ENCODE data around the gene IFT74.
"Not testable (repeated sequence)": the region's sequence is repeated elsewhere in the genome, so short reads cannot be mapped to it uniquely, and the experiment has no call there.

IFT74 gene

DNA sequence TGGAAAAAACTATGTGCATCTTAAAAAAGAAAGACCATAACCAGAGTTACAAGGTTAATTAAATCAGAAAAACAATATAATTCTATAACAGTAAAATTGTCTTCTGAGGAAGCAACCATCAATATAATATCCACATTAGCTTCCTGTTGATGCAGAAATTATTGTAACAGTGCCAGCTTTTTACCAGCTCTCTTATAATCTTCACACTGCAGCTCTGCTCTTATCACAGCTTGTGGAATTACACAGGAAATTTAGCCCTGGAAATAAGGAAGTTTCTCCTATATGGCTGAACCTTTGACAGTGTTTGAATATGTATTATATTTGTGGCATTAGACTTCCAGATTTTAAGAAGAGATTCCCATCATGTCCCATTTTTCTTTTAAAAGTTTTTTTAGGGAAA lies 103.7 kb downstream of the IFT74 start:
- intact Hi-C loops (cut with DNase I): no loop called here
- DNase-seq: no peak

DNA sequence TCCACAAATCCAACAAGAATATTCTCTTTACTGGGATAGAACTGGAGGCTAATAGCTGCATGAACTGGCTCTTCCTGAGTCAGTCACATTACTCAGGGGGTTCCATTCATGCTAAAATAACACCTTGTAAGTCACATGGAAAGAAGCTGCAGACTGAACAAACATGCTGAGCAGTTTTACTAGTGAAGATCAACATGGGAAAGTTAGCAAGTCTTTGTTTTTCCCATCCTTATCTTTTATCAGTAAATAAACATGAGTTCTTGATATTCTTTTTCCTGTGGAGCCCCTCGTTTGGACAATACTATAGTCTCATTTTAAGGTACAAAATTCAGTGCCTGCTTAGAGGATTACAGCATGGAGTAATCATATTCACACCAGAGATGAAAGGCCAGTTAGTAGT lies 109.1 kb downstream of the IFT74 start:
- no peak for DNase-seq
- intact Hi-C loops (cut with DNase I): no loop called here

DNA sequence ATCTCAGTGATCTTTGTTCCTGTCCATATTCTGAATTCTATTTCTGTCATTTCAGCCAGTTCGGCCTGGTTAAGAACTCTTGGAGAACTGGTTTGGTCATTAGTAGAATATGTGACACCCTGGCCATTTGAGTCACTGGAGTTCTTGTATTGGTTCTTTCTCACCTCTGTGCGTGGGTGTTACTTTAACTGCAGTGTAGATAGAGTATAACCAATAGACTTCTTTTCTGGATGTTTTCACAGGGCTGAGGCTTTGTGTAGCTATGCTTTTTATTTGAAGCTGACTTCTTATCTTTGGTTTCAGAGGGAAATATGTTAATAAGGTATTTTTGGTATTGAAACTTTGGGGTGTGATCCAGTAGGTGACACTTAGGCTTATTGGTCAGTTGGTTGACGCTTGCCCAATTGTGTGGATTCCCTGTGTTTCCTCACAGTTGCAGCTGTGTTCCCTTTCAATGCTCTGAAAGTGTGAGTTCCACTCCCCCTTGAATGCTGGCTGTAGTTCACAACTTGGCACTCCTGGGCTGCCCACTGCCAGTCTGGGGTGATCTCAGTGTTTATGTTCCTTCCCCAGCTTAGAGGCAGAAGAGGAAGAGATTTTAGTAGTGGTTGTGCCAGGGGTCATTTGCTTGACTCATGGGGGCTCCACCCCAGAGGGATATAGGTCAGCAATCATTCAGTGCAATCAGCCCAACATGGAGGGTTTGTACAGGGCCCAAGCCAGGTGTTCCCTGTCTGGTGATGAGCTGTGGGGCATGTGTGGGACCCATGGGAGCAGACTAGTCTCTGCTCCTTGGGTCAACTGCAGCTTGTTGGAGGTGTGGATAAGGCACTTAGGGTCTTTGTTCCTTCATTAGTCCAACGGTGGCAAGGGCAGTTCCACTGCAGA lies 117.9 kb downstream of the IFT74 start:
- no peak for DNase-seq
- intact Hi-C loops (cut with DNase I): no loop called here

DNA sequence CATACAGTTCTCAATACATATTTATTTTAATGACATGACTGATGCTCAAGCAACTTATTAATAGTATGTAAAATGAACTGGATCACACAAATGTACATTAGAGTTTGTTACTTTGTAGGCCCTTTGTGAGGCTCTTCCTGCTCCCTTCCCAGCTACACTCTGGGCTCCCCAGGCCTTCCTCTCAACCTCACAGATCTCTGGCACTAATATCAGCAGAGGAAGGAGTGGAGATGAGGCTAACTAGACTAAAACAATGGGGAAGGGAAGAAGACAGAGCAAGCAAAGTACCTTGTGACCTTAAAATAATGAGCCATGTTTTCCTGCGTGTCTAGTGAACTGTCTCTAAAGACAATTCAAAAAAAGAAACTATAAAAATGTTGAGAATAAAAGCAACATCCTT lies 122.5 kb downstream of the IFT74 start:
- DNase-seq: no peak
- intact Hi-C loops (cut with DNase I): no loop called here

DNA sequence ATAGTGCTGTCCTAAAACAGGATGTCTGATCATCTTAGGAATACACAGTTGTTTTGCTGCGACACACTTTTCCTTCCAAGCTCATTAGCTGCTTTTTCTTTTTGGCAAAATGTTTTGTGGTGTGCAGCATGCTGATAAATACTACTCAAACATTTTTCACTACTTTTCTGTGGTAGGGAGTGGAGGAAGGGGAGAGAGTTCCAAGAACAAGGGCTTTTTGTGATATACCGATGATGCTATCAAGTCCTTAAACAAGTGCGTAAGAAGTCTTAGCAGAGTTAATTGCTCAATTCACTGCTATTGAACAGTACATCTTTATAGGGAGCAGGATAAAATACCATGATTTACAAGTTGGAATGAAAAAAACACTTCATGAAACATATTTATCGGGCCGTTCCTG lies 129.2 kb downstream of the IFT74 start:
- intact Hi-C loops (cut with DNase I): no loop called here

DNA sequence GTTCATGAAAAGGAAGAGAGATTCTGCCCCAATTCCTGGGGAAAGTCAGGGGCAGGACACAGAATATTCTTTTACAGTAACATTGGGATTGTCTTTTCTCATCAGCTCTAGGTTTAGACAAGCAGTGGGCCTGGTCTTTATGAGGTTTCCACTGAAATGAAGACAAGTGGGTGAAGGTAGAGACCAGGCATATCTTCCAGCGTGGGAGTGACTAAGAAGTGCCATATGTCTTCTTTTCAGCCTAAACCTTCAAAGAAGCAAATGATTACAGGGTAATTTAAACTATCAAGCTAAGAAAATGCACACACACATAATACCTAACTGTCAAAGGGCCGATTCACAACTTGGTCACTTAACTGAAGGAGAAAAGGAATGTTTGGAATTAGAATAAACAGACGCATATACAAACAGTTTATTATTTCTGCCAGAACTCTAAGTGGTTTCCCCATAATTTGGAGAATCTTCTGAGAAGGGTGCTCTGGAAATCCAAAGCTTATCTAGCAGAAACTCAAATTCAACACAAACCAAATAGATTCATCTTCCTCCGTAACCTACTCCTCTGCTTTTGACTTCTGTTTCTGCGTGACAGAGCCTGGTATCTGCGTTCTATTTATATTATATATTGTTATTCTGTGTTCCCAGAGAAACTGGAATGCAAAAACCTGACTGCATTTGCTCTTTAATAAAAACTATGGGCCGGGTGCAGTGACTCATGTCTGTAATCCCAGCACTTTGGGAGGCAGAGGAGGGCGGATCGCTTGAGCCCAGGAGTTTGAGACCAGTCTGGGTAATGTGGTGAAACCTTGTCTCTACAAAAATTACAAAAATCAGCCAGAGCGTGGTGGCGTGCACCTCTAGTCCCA lies 130.8 kb downstream of the IFT74 start:
- no peak for DNase-seq
- intact Hi-C loops (cut with DNase I): no loop called here

More for the DNA sequence above, 129.2 kb downstream of the IFT74 start:
- DNase-seq: no peak

DNA sequence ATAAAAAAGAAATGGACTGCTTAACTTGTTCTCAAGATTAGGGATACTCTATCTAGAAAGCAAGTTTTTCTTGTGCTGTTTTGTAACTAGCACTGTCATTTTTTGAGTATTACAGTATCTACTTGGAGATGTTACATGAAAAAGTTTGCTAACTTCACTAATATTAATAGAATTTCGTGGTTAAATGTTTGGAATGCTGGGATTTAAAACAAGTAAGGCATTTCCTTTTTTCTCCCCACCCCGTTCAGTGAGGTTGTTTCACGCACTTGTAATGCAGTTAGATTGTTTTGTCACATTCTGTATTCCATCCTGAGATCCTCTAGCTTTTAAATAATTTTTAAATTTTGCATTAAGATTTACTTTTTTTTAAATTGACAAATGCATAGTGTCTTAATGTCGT lies 132.8 kb downstream of the IFT74 start:
- intact Hi-C loops (cut with DNase I): no loop called here
- no peak for DNase-seq

DNA sequence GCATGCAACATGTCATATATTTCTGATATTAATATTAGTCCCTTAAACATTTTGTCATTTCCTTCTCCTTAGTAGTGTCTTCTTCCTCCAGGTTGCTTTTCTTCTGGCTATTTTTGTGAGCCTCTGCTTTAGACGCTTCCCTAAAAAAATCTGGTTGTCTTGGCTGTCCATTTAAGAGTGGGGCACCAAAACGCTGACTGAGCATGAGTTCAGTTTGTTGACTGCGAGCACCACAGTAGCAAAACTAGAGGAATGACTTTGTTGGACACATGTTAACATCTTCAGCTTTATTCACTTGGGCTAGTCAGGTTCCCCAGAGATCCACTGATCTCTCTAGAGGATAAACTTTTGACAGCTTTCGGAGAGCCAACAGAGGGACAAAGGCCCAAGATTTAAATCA lies 133.5 kb downstream of the IFT74 start:
- DNase-seq: no peak
- intact Hi-C loops (cut with DNase I): no loop called here

DNA sequence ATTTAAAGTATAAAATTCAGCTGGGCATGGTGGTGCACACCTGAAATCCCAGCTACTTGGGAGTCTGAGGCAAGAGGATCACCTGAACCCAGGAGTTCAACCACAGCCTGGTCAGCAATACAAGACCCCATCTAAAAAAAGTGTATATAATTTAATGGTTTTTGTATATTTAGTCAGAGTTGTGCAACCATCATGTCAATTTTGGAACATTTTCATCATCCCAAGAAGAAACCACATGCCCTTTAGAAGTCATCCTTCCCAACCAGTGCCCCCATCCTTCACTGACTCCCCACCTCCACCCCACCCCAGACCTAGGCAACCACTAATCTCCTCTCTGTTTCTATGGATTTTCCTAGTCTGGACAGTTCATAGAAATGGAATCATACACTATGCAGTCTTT lies 134.0 kb downstream of the IFT74 start:
- no peak for DNase-seq
- intact Hi-C loops (cut with DNase I): no loop called here

DNA sequence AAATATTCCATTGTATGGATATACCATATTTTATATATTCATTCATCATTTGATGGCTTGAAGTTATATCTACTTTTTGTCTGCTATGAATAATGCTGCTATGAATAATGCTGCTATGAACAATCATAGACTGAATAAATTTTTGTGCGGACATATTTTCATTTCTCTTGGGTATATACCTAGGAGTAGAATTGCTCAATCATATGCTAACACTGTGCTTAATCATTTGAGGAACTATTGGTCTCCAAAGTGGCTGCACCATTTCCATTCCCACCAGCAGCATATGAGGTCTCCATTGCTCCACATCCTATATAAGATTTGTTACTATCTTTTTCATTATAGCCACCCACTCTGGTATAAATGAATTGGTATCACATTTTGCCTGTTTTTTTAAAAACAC lies 134.5 kb downstream of the IFT74 start:
- DNase-seq: no peak

DNA sequence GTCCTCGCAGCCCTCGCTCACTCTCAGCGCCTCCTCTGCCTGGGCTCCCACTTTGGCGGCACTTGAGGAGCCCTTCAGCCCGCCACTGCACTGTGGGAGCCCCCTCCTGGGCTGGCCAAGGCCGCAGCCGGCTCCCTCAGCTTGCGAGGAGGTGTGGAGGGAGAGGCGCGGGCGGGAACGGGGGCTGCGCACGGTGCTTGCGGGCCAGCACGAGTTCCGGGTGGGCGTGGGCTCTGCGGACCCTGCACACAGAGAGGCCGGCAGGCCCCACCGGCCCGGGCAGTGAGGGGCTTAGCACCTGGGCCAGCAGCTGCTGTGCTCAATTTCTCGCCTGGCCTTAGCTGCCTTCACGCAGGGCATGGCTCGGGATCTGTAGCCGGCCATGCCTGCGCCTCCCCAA lies 136.3 kb downstream of the IFT74 start:
- intact Hi-C loops (cut with DNase I); DNase-seq: not testable (repeated sequence)

More for the DNA sequence above, 134.5 kb downstream of the IFT74 start:
- intact Hi-C loops (cut with DNase I): no loop called here

DNA sequence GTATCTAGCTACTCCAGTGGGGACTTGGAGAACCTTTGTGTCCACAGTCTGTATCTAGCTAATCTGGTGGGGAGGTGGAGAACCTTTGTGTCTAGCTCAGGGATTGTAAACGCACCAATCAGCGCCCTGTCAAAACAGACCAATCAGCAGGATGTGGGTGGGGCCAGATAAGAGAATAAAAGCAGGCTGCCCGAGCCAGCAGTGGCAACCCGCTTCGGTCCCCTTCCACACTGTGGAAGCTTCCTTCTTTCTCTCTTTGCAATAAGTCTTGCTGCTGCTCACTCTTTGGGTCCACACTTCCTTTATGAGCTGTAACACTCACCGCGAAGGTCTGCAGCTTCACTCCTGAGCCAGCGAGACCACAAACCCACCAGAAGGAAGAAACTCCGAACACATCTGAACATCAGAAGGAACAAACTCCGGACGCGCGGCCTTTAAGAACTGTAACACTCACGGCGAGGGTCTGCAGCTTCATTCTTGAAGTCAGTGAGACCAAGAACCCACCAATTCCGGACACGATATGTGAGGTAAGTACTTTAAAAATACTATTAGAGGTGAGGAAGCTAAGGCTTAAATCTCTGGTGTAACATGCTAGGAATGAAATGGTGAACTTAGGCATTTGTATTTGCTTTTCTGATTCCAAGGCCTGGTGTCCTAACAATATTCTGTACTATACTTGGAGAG lies 137.3 kb downstream of the IFT74 start:
- DNase-seq; intact Hi-C loops (cut with DNase I): not testable (repeated sequence)

DNA sequence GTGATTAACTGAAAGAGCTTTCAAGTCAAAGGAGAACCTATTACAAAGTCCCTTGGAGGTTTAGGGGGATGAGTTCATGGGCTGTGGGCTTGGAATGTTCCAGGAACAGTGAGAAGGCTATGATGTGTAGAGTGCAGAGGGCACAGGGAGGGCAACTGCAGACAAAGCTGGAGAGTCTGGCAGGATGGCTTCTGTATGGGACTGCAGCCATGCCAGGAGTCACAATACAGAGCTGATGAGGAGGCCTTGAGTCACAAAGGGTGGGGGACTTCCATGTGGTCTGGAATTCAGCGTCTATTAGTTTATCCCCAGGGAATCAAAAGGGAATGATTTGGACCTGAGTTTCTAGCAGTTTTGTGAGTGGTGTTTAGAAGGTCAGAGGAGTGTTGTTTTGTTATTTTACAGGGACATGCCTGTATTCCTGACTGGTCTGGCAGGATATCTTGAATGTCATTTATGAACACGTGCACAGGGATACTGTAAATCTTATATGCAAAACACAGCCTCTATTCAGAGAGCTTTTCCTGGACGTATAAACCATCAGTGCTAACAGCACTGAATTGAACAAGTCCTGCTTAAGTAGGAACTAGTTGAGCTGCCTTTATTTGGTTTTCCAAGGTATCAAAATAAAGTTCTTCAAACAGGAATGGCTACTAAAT lies 138.6 kb downstream of the IFT74 start:
- DNase-seq: no peak
- intact Hi-C loops (cut with DNase I): no loop called here

DNA sequence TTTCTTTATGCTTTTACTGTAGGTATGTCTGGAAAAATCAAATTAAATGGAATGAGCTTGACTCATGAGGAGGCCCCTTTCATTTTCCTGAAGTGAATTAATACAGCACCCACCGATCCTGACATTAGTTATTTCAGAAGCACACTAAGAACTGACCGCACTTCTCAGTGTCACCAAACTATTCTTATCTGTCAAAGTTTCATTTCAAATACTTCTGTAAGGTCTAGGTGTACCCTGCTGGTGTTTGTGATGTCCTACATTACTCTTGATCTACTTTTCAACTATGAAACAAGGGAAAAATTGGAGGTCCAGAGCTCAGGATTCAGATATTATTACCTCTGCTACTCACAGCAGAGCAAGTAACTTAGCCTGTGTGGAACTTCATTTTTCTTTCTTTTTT lies 151.0 kb downstream of the IFT74 start:
- intact Hi-C loops (cut with DNase I): no loop called here
- no peak for DNase-seq

DNA sequence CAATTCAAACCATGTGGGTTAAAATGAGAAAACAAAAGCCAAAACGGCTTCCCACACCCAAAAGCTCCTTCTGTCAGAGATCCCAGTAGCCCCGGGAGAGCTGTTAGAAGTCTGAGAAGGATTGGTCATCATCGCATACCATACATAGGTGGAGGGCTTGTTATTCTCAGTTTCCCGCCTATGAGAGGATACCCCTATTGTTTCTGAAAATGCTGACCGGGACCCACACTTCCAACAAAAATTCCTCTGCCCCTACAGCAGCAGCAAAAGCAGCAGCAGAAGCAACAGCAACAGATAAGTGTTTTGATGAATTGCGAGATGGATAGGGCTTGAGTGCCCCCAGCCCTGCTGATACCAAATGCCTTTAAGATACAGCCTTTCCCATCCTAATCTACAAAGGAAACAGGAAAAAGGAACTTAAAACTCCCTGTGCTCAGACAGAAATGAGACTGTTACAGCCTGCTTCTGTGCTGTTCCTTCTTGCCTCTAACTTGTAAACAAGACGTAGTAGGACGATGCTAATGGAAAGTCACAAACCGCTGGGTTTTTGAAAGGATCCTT lies 152.8 kb downstream of the IFT74 start, which contains the start of gene TEK:
TSS of gene TEK (plus strand) at position 245 of the 561 bp plus-strand sequence. CDS start 366 bp downstream, outside the sequence.
- intact Hi-C loops (cut with DNase I): no loop called here

DNA sequence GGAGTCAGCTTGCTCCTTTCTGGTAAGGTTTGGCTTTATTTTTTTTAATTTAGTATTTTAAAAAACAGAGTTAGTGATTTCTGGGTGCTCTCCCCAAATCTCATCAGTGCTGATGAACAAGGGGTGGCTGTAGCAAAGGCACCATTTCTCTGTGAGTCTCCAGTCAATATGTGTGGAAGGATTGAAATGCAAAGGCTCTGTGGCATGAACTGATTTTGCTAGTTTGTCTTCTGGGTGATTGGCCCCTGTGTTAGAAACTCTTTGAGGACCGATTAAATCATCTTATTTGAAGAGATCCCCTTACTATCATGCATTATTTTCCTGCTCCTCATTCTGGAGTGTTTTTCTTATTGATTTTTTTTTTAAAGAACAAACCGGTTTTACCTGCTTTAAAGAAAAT lies 153.4 kb downstream of the IFT74 start:
- intact Hi-C loops (cut with DNase I): no loop called here

More for the DNA sequence above, 152.8 kb downstream of the IFT74 start, which contains the start of gene TEK:
- DNase-seq: no peak

DNA sequence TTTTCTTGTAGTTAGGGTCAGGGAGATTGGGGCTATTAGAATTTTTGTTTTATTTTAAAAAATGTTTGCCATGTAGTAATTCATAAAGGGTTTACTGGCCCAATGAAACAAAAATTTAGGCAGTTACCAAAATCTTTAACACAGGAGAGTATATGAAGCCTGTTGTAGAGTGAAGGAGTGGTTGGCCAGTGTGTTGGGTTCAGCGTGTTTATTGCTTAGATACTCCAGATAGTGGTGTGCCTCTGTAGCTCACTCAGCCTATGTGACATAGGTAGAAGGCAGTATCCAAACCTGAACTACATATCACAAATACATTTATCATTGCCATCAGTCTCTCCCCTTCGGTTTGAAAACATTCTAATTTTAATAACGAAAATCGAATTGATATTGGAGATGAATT lies 154.0 kb downstream of the IFT74 start:
- no peak for DNase-seq
- intact Hi-C loops (cut with DNase I): no loop called here

More for the DNA sequence above, 153.4 kb downstream of the IFT74 start:
- no peak for DNase-seq

DNA sequence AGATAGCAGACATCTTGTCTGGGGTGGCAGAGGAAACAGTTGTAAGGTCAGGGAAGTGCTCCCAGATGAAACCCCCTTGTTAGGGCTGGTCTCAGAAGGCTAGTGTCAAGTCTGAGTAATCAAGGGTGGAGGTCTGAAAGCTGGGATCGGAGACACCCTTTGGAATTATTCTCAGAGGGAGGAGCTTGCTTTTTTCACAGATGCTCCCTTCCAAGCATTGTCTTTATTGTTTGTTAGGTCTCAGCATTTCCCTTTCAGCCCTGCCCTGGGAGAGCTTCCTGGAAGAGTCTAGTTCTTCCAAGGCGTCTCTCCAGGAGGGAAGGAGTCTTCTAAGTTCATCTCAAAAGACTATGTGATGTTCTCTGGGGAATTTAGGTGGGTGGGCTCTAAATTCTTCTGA lies 156.0 kb downstream of the IFT74 start:
- no peak for DNase-seq
- intact Hi-C loops (cut with DNase I): no loop called here
